ENCODE results near the gene CDH6. TPM values are rescaled to one million over a fixed set of nuclear protein-coding genes. Genes with fewer than 3 reads are reported as not detected.

The CDH6 gene
- total and polyA plus RNA-seq, 7 donors, result under 0.01 to 6.9 (median 1.6) TPM; not detected in 1

DNA sequence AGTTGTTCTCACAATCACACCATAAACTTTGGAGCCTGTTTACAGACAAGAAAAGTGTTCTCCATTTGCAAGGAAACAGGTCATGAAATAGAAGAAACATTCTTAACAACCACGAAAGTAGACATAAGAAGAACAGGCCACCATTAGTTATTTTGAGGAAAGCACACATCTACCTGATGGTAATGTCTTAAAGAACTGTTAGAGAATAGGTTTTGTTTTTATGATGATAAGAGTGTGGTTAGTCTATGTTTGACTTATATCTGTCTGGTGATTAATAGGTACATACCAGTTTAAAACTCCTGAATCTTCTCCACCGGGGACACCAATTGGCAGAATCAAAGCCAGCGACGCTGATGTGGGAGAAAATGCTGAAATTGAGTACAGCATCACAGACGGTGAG, 108.3 kb downstream of the CDH6 start:
- Histone ChIP-seq H3K27me3 (no peaks in the 10 kb centered on the region), H3K4me3 (no peak overlapping the region), H3K4me1 (no peaks in the 10 kb centered on the region), H3K9me3 (no peaks in the 10 kb centered on the region), H3K36me3 (no peaks in the 10 kb centered on the region), H3K27ac (no peak overlapping the region)
- intact Hi-C loops (cut with DNase I), result no loop called here
- WGBS, 2 donors, result 79% methylated on average over 5 of the region's 5 CpGs
- DNase-seq, result no peak
- TF ChIP-seq POLR2A (IDR thresholded peaks at IDR 0.05) (no peak), POLR2AphosphoS5 (IDR thresholded peaks at IDR 0.05) (no peak)

DNA sequence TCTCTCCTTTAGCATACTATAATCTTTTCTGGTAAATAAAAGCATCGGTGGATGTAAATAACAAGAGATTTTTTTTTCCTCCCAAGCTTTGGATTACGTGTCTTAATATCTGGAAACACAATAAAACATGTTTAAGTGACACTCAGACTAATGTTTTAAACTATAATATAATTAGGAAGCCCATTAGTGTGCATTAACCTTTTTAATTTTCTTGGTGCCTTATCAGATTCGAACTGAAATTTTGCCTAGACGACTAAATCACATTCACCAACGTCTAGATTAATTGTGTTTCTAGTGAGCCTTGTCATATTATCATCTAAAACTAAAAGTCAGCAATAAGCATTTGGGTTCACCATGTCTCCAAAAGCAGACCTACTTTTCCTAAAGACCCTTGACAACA, 110.2 kb downstream of the CDH6 start:
- no peak for TF ChIP-seq POLR2A (IDR thresholded peaks at IDR 0.05)
- TF ChIP-seq, protein P1, sequence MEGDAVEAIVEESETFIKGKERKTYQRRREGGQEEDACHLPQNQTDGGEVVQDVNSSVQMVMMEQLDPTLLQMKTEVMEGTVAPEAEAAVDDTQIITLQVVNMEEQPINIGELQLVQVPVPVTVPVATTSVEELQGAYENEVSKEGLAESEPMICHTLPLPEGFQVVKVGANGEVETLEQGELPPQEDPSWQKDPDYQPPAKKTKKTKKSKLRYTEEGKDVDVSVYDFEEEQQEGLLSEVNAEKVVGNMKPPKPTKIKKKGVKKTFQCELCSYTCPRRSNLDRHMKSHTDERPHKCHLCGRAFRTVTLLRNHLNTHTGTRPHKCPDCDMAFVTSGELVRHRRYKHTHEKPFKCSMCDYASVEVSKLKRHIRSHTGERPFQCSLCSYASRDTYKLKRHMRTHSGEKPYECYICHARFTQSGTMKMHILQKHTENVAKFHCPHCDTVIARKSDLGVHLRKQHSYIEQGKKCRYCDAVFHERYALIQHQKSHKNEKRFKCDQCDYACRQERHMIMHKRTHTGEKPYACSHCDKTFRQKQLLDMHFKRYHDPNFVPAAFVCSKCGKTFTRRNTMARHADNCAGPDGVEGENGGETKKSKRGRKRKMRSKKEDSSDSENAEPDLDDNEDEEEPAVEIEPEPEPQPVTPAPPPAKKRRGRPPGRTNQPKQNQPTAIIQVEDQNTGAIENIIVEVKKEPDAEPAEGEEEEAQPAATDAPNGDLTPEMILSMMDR (IDR thresholded peaks at IDR 0.05), result no peak
- no peak for TF ChIP-seq POLR2AphosphoS5 (IDR thresholded peaks at IDR 0.05)
- no peak for TF ChIP-seq EP300 (IDR thresholded peaks at IDR 0.05)
- H3K9me3 ChIP-seq, result no peaks in the 10 kb centered on the region
- WGBS, 2 donors, result 83 to 87% methylated on average over 5 of the region's 5 CpGs
- H3K36me3 ChIP-seq, result no peaks in the 10 kb centered on the region
- no peaks in the 10 kb centered on the region for H3K27me3 ChIP-seq
- H3K27ac ChIP-seq, result no peak overlapping the region
- intact Hi-C loops (cut with DNase I), result no loop called here
- DNase-seq, result no peak
- no peak overlapping the region for H3K4me3 ChIP-seq
- H3K4me1 ChIP-seq, result no peaks in the 10 kb centered on the region

DNA sequence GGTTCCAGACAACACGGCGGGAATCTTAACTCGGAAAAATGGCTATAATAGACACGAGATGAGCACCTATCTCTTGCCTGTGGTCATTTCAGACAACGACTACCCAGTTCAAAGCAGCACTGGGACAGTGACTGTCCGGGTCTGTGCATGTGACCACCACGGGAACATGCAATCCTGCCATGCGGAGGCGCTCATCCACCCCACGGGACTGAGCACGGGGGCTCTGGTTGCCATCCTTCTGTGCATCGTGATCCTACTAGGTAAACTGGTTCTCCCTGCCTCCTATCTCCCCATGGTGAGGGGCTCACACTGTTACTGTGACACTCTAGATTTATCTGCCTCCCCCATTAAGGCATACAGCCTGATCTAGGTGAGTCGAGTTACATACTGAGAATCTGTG, 124.2 kb downstream of the CDH6 start:
- no peaks in the 10 kb centered on the region for H3K36me3 ChIP-seq
- DNase-seq, result no peak

DNA sequence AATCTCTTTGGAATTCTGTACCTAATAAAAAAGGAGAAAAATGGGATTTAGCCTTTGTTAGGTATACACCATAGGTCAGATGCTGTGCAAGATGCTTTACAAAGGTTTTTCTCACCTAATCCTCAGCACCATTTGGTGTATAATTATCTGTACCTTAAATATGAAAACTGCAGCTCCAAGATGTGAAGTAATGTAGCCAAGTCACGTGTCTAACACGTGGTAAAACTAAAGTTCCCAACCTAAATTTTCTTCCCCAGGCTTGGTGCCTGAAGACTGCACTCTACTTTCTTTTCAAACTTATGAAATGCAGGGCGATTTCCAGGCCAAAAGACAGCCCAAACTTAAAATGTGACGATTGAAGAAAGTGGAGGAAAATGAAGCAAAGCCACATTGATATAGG, 125.8 kb downstream of the CDH6 start:
- Histone ChIP-seq H3K36me3 (no peaks in the 10 kb centered on the region), H3K27ac (no peak overlapping the region), H3K27me3 (no peaks in the 10 kb centered on the region), H3K4me3 (no peak overlapping the region), H3K4me1 (no peaks in the 10 kb centered on the region), H3K9me3 (no peaks in the 10 kb centered on the region)
- DNase-seq, result no peak
- TF ChIP-seq, protein P1 (IDR thresholded peaks at IDR 0.05), result no peak
- TF ChIP-seq POLR2A (IDR thresholded peaks at IDR 0.05) (no peak), POLR2AphosphoS5 (IDR thresholded peaks at IDR 0.05) (no peak), EP300 (IDR thresholded peaks at IDR 0.05) (no peak)
- intact Hi-C loops (cut with DNase I), result no loop called here
- WGBS, 2 donors, result 56 to 73% methylated on average over 4 of the region's 4 CpGs

More for the DNA sequence above, 124.2 kb downstream of the CDH6 start:
- Histone ChIP-seq H3K4me3 (no peak overlapping the region), H3K27ac (no peak overlapping the region), H3K9me3 (no peaks in the 10 kb centered on the region), H3K4me1 (no peaks in the 10 kb centered on the region), H3K27me3 (no peaks in the 10 kb centered on the region)
- TF ChIP-seq EP300 (IDR thresholded peaks at IDR 0.05) (no peak), POLR2AphosphoS5 (IDR thresholded peaks at IDR 0.05) (no peak), POLR2A (IDR thresholded peaks at IDR 0.05) (no peak)
- TF ChIP-seq, protein P1 (IDR thresholded peaks at IDR 0.05), result no peak
- intact Hi-C loops (cut with DNase I), result no loop called here
- WGBS, 2 donors, result 87 to 88% methylated on average over 13 of the region's 13 CpGs

DNA sequence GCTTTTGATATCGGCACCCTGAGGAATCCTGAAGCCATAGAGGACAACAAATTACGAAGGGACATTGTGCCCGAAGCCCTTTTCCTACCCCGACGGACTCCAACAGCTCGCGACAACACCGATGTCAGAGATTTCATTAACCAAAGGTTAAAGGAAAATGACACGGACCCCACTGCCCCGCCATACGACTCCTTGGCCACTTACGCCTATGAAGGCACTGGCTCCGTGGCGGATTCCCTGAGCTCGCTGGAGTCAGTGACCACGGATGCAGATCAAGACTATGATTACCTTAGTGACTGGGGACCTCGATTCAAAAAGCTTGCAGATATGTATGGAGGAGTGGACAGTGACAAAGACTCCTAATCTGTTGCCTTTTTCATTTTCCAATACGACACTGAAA, 129.5 kb downstream of the CDH6 start:
- 82 to 86% methylated on average over 18 of the region's 18 CpGs for WGBS, 2 donors
- Histone ChIP-seq H3K36me3 (no peaks in the 10 kb centered on the region), H3K27ac (no peak overlapping the region), H3K9me3 (no peaks in the 10 kb centered on the region), H3K27me3 (no peaks in the 10 kb centered on the region), H3K4me3 (no peak overlapping the region), H3K4me1 (no peaks in the 10 kb centered on the region)
- intact Hi-C loops (cut with DNase I), result no loop called here
- TF ChIP-seq EP300 (IDR thresholded peaks at IDR 0.05) (no peak), POLR2AphosphoS5 (IDR thresholded peaks at IDR 0.05) (no peak), POLR2A (IDR thresholded peaks at IDR 0.05) (no peak)
- TF ChIP-seq, protein P1 (IDR thresholded peaks at IDR 0.05), result no peak
- DNase-seq, result no peak
